Glomerular endothelial cell (primary cell): ENCODE results near the gene ISLR2. TPM values are rescaled to one million over a fixed set of nuclear protein-coding genes. Genes with fewer than 3 reads are reported as not detected.
"Not testable (repeated sequence)": the region's sequence is repeated elsewhere in the genome, so short reads cannot be mapped to it uniquely, and the experiment has no call there.

Experiments used
- DNase-seq: peaks from one replicate; pipeline ENCODE4 v3.0.0-alpha.2; 2011; ENCODE audit warnings: low read depth, low spot score; ENCODE audit errors: extremely low read depth
- total RNA-seq: library from RNA; depleted of rRNA; stranded (reverse); fragments of >200 nt; gene quantifications from 2 replicates; pipeline ENCODE4 v1.2.3, GENCODE V29; 2015

Gene ISLR2
- total RNA-seq, 1 donor from 2014 or later: 0.12 TPM

- DNase-seq: no peak
Observed at GRCh38 chr15:74155766-74156417, 25.5 kb downstream of the ISLR2 start.

- DNase-seq: no peak
Observed at GRCh38 chr15:74156678-74157411, 26.5 kb downstream of the ISLR2 start.

GRCh38 chr15:74157868-74158827 is 27.8 kb downstream of the ISLR2 start:
- no peak for DNase-seq

GRCh38 chr15:74158855-74159650 is 28.7 kb downstream of the ISLR2 start:
- no peak for DNase-seq

- DNase-seq: no peak
Observed at GRCh38 chr15:74159773-74160172, 29.4 kb downstream of the ISLR2 start.

GRCh38 chr15:74160390-74160789 is 30.0 kb downstream of the ISLR2 start:
- DNase-seq: not testable (repeated sequence)

GRCh38 chr15:74162195-74162536 is 31.8 kb downstream of the ISLR2 start:
- DNase-seq: not testable (repeated sequence)

GRCh38 chr15:74165461-74165860 is 35.1 kb downstream of the ISLR2 start:
- DNase-seq: no peak

GRCh38 chr15:74167891-74168331 is 37.5 kb downstream of the ISLR2 start:
- DNase-seq: no peak

- no peak for DNase-seq
Observed at GRCh38 chr15:74168711-74169126, 38.3 kb downstream of the ISLR2 start.

GRCh38 chr15:74170071-74170844 is 39.9 kb downstream of the ISLR2 start:
- no peak for DNase-seq

GRCh38 chr15:74170875-74171578 is 40.6 kb downstream of the ISLR2 start:
- DNase-seq: no peak

GRCh38 chr15:74171965-74172541 is 41.7 kb downstream of the ISLR2 start:
- no peak for DNase-seq

GRCh38 chr15:74172701-74173379 is 42.5 kb downstream of the ISLR2 start:
- no peak for DNase-seq

- no peak for DNase-seq
Observed at GRCh38 chr15:74173380-74174218, 43.2 kb downstream of the ISLR2 start, which contains the start of gene ISLR. Gene ISLR (plus strand): TSS chr15:74173710. CDS start chr15:74174859, 1,149 bp downstream.

GRCh38 chr15:74174219-74174957 is 44.0 kb downstream of the ISLR2 start:
- DNase-seq: no peak

GRCh38 chr15:74174958-74175253 is 44.5 kb downstream of the ISLR2 start:
- DNase-seq: no peak
